WTC11 (cell line): ENCODE data around the gene ZNF710.

Experiments
- ARID4B ChIP-seq: sonication (generic); formaldehyde crosslinking; IDR thresholded peaks from 2 replicates; pipeline ENCODE4 v1.8.0; 2023; ENCODE audit warnings: missing genetic modification reagents, mild to moderate bottlenecking, borderline replicate concordance
- ATF2 ChIP-seq: sonication (generic); formaldehyde crosslinking; IDR thresholded peaks from 2 replicates; pipeline ENCODE4 v1.8.1; 2022; ENCODE audit warnings: low read depth, missing genetic modification reagents, borderline replicate concordance
- RELA ChIP-seq: sonication (generic); formaldehyde crosslinking; IDR thresholded peaks from 2 replicates; pipeline ENCODE4 v1.8.1; 2022; ENCODE audit warnings: missing genetic modification reagents, mild to moderate bottlenecking, borderline replicate concordance
- TEAD4 ChIP-seq: sonication (generic); formaldehyde crosslinking; IDR thresholded peaks from 2 replicates; pipeline ENCODE4 v1.8.0; 2022; ENCODE audit warnings: mild to moderate bottlenecking, missing genetic modification reagents
- ZNF671 ChIP-seq: fragments of 250-450 bp; sonication (Bioruptor Pico); IDR thresholded peaks from 2 replicates; pipeline ENCODE4 v1.8.0; 2021; ENCODE audit warnings: mild to moderate bottlenecking
- TF ChIP-seq, protein P1 (sequence below): fragments of 200-600 bp; IDR thresholded peaks from 2 replicates; pipeline ENCODE4 v1.8.0; 2022; ENCODE audit warnings: antibody characterized with exemption
- TF ChIP-seq, protein P2 (sequence below): sonication (generic); formaldehyde crosslinking; IDR thresholded peaks from 2 replicates; pipeline ENCODE4 v1.8.0; 2022; ENCODE audit warnings: mild to moderate bottlenecking, missing genetic modification reagents
- TF ChIP-seq, protein P3 (sequence below): sonication (generic); formaldehyde crosslinking; IDR thresholded peaks from 2 replicates; pipeline ENCODE4 v1.8.1; 2023; ENCODE audit warnings: mild to moderate bottlenecking, missing genetic modification reagents, moderate library complexity
- TF ChIP-seq, protein P4 (sequence below): sonication (generic); formaldehyde crosslinking; IDR thresholded peaks from 2 replicates; pipeline ENCODE4 v1.8.0; 2023; ENCODE audit warnings: missing genetic modification reagents

DNA sequence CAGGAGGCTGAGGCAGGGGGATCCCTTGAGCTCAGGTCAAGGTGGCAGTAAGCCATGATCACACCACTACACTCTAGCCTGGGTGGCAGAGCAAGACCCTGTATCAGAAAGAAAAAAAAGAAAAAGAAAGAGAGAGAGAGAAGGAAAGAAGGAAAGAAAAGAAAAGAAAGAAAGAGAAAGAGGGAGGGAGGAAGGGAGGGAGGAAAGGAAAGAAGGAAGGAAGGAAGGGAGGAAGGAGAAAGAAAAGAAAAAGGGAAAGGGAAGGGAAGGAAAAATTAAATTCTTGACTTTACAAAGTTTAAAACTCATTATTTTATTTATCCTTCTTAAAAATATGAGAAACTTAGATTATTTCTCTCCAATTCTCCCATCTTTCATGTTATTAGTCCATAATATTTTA lies 118.2 kb downstream of the ZNF710 start:
- TF ChIP-seq RELA (CRISPR knock-in tag) (no peak), ARID4B (CRISPR knock-in tag) (no peak), ZNF671 (CRISPR knock-in tag) (no peak), TEAD4 (CRISPR knock-in tag) (no peak), ATF2 (CRISPR knock-in tag) (no peak)
- TF ChIP-seq, protein P1, sequence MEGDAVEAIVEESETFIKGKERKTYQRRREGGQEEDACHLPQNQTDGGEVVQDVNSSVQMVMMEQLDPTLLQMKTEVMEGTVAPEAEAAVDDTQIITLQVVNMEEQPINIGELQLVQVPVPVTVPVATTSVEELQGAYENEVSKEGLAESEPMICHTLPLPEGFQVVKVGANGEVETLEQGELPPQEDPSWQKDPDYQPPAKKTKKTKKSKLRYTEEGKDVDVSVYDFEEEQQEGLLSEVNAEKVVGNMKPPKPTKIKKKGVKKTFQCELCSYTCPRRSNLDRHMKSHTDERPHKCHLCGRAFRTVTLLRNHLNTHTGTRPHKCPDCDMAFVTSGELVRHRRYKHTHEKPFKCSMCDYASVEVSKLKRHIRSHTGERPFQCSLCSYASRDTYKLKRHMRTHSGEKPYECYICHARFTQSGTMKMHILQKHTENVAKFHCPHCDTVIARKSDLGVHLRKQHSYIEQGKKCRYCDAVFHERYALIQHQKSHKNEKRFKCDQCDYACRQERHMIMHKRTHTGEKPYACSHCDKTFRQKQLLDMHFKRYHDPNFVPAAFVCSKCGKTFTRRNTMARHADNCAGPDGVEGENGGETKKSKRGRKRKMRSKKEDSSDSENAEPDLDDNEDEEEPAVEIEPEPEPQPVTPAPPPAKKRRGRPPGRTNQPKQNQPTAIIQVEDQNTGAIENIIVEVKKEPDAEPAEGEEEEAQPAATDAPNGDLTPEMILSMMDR: no peak
- TF ChIP-seq, protein P2, sequence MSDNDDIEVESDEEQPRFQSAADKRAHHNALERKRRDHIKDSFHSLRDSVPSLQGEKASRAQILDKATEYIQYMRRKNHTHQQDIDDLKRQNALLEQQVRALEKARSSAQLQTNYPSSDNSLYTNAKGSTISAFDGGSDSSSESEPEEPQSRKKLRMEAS: no peak
- TF ChIP-seq, protein P3, sequence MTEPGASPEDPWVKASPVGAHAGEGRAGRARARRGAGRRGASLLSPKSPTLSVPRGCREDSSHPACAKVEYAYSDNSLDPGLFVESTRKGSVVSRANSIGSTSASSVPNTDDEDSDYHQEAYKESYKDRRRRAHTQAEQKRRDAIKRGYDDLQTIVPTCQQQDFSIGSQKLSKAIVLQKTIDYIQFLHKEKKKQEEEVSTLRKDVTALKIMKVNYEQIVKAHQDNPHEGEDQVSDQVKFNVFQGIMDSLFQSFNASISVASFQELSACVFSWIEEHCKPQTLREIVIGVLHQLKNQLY: no peak
- TF ChIP-seq, protein P4, sequence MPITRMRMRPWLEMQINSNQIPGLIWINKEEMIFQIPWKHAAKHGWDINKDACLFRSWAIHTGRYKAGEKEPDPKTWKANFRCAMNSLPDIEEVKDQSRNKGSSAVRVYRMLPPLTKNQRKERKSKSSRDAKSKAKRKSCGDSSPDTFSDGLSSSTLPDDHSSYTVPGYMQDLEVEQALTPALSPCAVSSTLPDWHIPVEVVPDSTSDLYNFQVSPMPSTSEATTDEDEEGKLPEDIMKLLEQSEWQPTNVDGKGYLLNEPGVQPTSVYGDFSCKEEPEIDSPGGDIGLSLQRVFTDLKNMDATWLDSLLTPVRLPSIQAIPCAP (CRISPR knock-in tag): no peak
